ENCODE data around the gene SCFD2. TPM values are rescaled to one million over a fixed set of nuclear protein-coding genes. Genes with fewer than 3 reads are reported as not detected.

SCFD2 gene
- total and polyA plus RNA-seq, 8 donors: 4.0 to 13.5 (median 8.9) TPM

GRCh38 chr4:53026233-53026632 is 339.6 kb downstream of the SCFD2 start:
- Histone ChIP-seq H3K4me1 (peaks cover 0 to 6% (median 5%) of the 10 kb centered on the region in 3 donors), H3K36me3 (no peaks in the 10 kb centered on the region), H3K9me3 (no peaks in the 10 kb centered on the region), H3K27ac (no peak overlapping the region), H3K27me3 (no peaks in the 10 kb centered on the region), H3K4me3 (no peak overlapping the region)
- 94 to 97% methylated on average over 2 of the region's 2 CpGs for WGBS, 2 donors
- no peak for FAIRE-seq
- DNase-seq: no peak
- TF ChIP-seq CTCF (IDR thresholded peaks at IDR 0.05): no peak
- intact Hi-C loops (cut with DNase I): no loop called here
- no peak for ATAC-seq

GRCh38 chr4:53023677-53024299 is 342.1 kb downstream of the SCFD2 start:
- Histone ChIP-seq H3K4me1 (peaks cover 15 to 19% (median 18%) of the 10 kb centered on the region in 3 donors), H3K36me3 (no peaks in the 10 kb centered on the region), H3K4me3 (no peak overlapping the region), H3K27me3 (no peaks in the 10 kb centered on the region), H3K27ac (no peak overlapping the region), H3K9me3 (no peaks in the 10 kb centered on the region)
- ATAC-seq: no peak
- WGBS, 2 donors: 88 to 92% methylated on average over 3 of the region's 3 CpGs
- no peak for FAIRE-seq
- TF ChIP-seq CTCF (IDR thresholded peaks at IDR 0.05): no peak
- DNase-seq: no peak
- intact Hi-C loops (cut with DNase I): no loop called here

DNA sequence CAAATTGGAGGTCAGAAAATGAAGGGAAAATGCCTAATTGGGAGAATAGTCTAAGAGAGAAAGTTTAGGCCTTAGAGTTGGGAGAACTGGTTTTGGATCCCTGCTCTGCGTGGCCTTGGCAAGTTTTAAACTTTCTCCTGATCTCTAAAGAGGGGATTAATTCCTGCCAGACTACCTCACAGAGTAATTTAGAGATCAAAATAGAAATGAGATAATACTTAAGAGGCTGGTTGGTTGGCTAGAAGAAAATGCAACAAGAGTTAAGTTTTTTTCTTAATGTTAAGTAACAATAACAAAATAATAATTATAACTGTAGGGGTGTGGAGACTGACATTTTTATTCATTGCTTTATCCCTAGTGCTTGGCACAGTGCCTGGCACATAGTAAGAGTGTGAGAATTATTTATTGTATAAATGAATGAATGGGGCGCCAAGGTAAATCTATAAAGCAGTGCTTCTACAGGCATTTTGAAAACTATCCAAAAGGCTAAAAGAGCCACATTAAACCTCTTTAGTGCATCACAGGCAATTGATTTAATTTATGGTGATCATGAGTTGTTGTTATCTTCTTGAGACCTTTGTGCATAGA is 343.3 kb downstream of the SCFD2 start:
- no peak overlapping the region for H3K27ac ChIP-seq
- no peak for TF ChIP-seq CTCF (IDR thresholded peaks at IDR 0.05)
- ATAC-seq: no peak
- intact Hi-C loops (cut with DNase I): no loop called here
- H3K4me3 ChIP-seq: no peak overlapping the region
- no peak for DNase-seq
- H3K4me1 ChIP-seq: peaks cover 15 to 19% (median 18%) of the 10 kb centered on the region in 3 donors
- 75 to 76% methylated on average over 2 of the region's 2 CpGs for WGBS, 2 donors
- H3K36me3 ChIP-seq: no peaks in the 10 kb centered on the region
- H3K9me3 ChIP-seq: no peaks in the 10 kb centered on the region
- H3K27me3 ChIP-seq: no peaks in the 10 kb centered on the region
- no peak for FAIRE-seq

DNA sequence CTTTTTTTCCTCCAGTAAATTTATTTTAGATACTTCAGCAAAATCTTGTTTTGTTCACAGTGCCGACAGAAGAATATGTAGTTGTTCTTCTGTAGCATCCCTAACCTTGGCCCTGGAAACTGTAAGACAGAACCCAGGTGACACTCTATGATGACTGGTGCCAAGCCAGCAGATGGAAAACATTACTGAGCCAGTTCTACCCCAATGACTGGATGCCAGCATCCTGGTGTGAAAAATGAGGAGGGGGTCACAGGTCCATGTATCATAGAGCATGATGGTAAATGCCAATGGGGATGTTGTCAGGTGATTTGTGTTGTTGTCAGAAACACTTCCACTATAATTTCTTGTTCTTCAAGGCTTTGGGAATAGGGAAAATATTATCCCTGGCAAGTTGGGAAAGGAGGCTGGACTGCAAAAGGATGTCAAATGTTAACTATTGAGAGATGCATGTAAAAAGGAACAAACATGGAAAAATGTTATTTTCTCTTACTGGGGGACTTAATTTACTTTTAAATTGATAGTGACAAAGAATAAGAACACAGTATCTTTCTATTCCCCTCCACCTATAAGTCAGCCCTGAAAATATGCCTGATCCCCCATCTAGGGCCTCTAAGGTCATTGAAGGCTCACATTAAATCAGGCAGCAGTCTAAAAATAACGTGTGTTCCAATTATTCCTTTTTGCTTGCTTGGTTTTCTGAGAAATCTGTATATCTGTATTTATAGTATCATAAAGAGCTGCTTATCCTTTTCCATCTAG is 343.9 kb downstream of the SCFD2 start:
- FAIRE-seq (no peak), ATAC-seq (no peak), DNase-seq (no peak)
- peaks cover 15 to 19% (median 18%) of the 10 kb centered on the region in 3 donors for H3K4me1 ChIP-seq
- 75 to 79% methylated on average over 2 of the region's 2 CpGs for WGBS, 2 donors
- intact Hi-C loops (cut with DNase I): no loop called here
- H3K36me3 ChIP-seq: no peaks in the 10 kb centered on the region
- no peak for TF ChIP-seq CTCF (IDR thresholded peaks at IDR 0.05)
- no peak overlapping the region for H3K27ac ChIP-seq
- H3K9me3 ChIP-seq: no peaks in the 10 kb centered on the region
- H3K4me3 ChIP-seq: no peak overlapping the region
- H3K27me3 ChIP-seq: no peaks in the 10 kb centered on the region
